GM19438 (cell line): ENCODE results near the gene TIMM22.
"Not testable (repeated sequence)": the region's sequence is repeated elsewhere in the genome, so short reads cannot be mapped to it uniquely, and the experiment has no call there.

Experiments
- ATAC-seq: cut with Tn5 transposase; IDR thresholded peaks from one replicate; pipeline ENCODE4 v1.9.1; 2021; ENCODE audit warnings: low read depth; ENCODE audit not compliant: unreplicated experiment

TIMM22 gene

GRCh38 chr17:1036171-1036844 lies 39.4 kb downstream of the TIMM22 start:
- no peak for ATAC-seq

- ATAC-seq: no peak
These were observed 39.9 kb downstream of the TIMM22 start for GRCh38 chr17:1036845-1037237.

GRCh38 chr17:1037238-1037879 lies 40.4 kb downstream of the TIMM22 start:
- ATAC-seq: no peak

- ATAC-seq: no peak
These were observed 41.7 kb downstream of the TIMM22 start for GRCh38 chr17:1038459-1039122.

- no peak for ATAC-seq
These were observed 42.2 kb downstream of the TIMM22 start for GRCh38 chr17:1039123-1039507.

GRCh38 chr17:1039511-1040215 lies 42.7 kb downstream of the TIMM22 start:
- ATAC-seq: no peak

GRCh38 chr17:1040216-1040600 lies 43.3 kb downstream of the TIMM22 start:
- ATAC-seq: no peak

- no peak for ATAC-seq
These were observed 44.8 kb downstream of the TIMM22 start for GRCh38 chr17:1041746-1042145.

- no peak for ATAC-seq
These were observed 45.6 kb downstream of the TIMM22 start for GRCh38 chr17:1042486-1042885.

GRCh38 chr17:1043601-1044251 lies 46.8 kb downstream of the TIMM22 start:
- ATAC-seq: no peak

- ATAC-seq: not testable (repeated sequence)
These were observed 47.6 kb downstream of the TIMM22 start for GRCh38 chr17:1044387-1045009.

- no peak for ATAC-seq
These were observed 48.5 kb downstream of the TIMM22 start for GRCh38 chr17:1045456-1045855.

GRCh38 chr17:1047177-1047878 lies 50.4 kb downstream of the TIMM22 start:
- ATAC-seq: no peak

- ATAC-seq: no peak
These were observed 51.0 kb downstream of the TIMM22 start for GRCh38 chr17:1047879-1048470.

- not testable (repeated sequence) for ATAC-seq
These were observed 51.7 kb downstream of the TIMM22 start for GRCh38 chr17:1048516-1049115.

GRCh38 chr17:1049446-1050225 lies 52.7 kb downstream of the TIMM22 start:
- no peak for ATAC-seq

GRCh38 chr17:1050246-1050995 lies 53.5 kb downstream of the TIMM22 start:
- ATAC-seq: no peak
